ENCODE measurements around the gene SPTLC3.

GRCh38 chr20:13110796-13111195 lies 102.0 kb downstream of the SPTLC3 start:
- TF ChIP-seq YY1 (IDR thresholded peaks at IDR 0.05; ENCODE audit: insufficient read depth, insufficient read length) (no peak), ZNF274 (IDR thresholded peaks at IDR 0.05; ENCODE audit: low read depth, low read length) (no peak), SUZ12 (IDR thresholded peaks at IDR 0.05; ENCODE audit: extremely low read depth, insufficient read depth, insufficient read length) (no peak)
